ENCODE data around the gene PARP3. TPM values are rescaled to one million over a fixed set of nuclear protein-coding genes. Genes with fewer than 3 reads are reported as not detected.

PARP3 gene
- total and polyA plus RNA-seq, 9 of the 15 experiments (the other 6 are each of a cell fraction or from before 2014, with no cell fraction given), result 0.46 to 6.6 (median 4.5) TPM

GRCh38 chr3:51941798-51942602, at the start of gene PARP3, which contains the start of gene RRP9 (continued):
- TF ChIP-seq STAT6 (CRISPR knock-in tag; IDR thresholded peaks at IDR 0.05) (no peak), TAF15 (IDR thresholded peaks at IDR 0.05; ENCODE audit: low read depth, low read length) (no peak), ZNF518B (CRISPR knock-in tag; IDR thresholded peaks at IDR 0.05) (no peak), HDAC6 (IDR thresholded peaks at IDR 0.05; ENCODE audit: low read depth, low read length) (no peak), E2F8 (IDR thresholded peaks at IDR 0.05; ENCODE audit: low read depth, partially characterized antibody) (peak; percentile 34), KLF13 (tag; IDR thresholded peaks at IDR 0.05; ENCODE audit: borderline replicate concordance, low read depth) (no peak), ETV1 (tag; conservative IDR thresholded peaks at IDR 0.05; ENCODE audit: low read depth) (peak; percentile 73), CREB3 (tag; conservative IDR thresholded peaks at IDR 0.05; ENCODE audit: low read depth) (no peak), SMAD2 (IDR thresholded peaks at IDR 0.05; ENCODE audit: low read depth, low read length) (no peak), MYNN (IDR thresholded peaks at IDR 0.05) (peak; percentile 26; the same call in 1 of the 2 replicates), MYNN (CRISPR knock-in tag; IDR thresholded peaks at IDR 0.05) (no peak), HBP1 (CRISPR knock-in tag; IDR thresholded peaks at IDR 0.05) (no peak), RBFOX2 (IDR thresholded peaks at IDR 0.05; ENCODE audit: low read depth, low read length) (peak; percentile 88), ZKSCAN1 (IDR thresholded peaks at IDR 0.05; ENCODE audit: low read depth, low read length) (0 out of 2 replicates have a peak, but pooled peaks have one; percentile 32)
